ENCODE measurements around the gene KCNIP1. TPM values are rescaled to one million over a fixed set of nuclear protein-coding genes. Genes with fewer than 3 reads are reported as not detected.

The KCNIP1 gene
- total and polyA plus RNA-seq, 2 of the 8 experiments (the other 6 are each of a cell fraction or from before 2014, with no cell fraction given): 0.52 to 0.83 TPM

DNA sequence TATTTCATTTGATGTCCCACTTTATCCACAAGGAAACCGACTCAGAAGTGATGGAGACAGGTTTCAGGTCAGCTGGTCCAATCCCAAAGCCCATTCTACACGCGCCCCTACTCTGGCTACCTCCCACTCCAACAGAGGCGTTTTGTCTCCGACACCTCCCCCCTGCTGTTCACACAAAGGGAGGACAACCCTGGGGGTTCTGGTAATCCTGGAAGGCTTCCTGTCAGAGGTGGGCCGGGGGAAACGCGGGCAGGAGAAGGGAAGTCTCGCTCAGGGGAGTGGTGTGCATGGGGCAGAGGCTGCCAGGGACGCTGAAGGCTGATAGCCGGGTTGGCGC, 240.0 kb downstream of the KCNIP1 start (continued):
- TF ChIP-seq, protein P1, sequence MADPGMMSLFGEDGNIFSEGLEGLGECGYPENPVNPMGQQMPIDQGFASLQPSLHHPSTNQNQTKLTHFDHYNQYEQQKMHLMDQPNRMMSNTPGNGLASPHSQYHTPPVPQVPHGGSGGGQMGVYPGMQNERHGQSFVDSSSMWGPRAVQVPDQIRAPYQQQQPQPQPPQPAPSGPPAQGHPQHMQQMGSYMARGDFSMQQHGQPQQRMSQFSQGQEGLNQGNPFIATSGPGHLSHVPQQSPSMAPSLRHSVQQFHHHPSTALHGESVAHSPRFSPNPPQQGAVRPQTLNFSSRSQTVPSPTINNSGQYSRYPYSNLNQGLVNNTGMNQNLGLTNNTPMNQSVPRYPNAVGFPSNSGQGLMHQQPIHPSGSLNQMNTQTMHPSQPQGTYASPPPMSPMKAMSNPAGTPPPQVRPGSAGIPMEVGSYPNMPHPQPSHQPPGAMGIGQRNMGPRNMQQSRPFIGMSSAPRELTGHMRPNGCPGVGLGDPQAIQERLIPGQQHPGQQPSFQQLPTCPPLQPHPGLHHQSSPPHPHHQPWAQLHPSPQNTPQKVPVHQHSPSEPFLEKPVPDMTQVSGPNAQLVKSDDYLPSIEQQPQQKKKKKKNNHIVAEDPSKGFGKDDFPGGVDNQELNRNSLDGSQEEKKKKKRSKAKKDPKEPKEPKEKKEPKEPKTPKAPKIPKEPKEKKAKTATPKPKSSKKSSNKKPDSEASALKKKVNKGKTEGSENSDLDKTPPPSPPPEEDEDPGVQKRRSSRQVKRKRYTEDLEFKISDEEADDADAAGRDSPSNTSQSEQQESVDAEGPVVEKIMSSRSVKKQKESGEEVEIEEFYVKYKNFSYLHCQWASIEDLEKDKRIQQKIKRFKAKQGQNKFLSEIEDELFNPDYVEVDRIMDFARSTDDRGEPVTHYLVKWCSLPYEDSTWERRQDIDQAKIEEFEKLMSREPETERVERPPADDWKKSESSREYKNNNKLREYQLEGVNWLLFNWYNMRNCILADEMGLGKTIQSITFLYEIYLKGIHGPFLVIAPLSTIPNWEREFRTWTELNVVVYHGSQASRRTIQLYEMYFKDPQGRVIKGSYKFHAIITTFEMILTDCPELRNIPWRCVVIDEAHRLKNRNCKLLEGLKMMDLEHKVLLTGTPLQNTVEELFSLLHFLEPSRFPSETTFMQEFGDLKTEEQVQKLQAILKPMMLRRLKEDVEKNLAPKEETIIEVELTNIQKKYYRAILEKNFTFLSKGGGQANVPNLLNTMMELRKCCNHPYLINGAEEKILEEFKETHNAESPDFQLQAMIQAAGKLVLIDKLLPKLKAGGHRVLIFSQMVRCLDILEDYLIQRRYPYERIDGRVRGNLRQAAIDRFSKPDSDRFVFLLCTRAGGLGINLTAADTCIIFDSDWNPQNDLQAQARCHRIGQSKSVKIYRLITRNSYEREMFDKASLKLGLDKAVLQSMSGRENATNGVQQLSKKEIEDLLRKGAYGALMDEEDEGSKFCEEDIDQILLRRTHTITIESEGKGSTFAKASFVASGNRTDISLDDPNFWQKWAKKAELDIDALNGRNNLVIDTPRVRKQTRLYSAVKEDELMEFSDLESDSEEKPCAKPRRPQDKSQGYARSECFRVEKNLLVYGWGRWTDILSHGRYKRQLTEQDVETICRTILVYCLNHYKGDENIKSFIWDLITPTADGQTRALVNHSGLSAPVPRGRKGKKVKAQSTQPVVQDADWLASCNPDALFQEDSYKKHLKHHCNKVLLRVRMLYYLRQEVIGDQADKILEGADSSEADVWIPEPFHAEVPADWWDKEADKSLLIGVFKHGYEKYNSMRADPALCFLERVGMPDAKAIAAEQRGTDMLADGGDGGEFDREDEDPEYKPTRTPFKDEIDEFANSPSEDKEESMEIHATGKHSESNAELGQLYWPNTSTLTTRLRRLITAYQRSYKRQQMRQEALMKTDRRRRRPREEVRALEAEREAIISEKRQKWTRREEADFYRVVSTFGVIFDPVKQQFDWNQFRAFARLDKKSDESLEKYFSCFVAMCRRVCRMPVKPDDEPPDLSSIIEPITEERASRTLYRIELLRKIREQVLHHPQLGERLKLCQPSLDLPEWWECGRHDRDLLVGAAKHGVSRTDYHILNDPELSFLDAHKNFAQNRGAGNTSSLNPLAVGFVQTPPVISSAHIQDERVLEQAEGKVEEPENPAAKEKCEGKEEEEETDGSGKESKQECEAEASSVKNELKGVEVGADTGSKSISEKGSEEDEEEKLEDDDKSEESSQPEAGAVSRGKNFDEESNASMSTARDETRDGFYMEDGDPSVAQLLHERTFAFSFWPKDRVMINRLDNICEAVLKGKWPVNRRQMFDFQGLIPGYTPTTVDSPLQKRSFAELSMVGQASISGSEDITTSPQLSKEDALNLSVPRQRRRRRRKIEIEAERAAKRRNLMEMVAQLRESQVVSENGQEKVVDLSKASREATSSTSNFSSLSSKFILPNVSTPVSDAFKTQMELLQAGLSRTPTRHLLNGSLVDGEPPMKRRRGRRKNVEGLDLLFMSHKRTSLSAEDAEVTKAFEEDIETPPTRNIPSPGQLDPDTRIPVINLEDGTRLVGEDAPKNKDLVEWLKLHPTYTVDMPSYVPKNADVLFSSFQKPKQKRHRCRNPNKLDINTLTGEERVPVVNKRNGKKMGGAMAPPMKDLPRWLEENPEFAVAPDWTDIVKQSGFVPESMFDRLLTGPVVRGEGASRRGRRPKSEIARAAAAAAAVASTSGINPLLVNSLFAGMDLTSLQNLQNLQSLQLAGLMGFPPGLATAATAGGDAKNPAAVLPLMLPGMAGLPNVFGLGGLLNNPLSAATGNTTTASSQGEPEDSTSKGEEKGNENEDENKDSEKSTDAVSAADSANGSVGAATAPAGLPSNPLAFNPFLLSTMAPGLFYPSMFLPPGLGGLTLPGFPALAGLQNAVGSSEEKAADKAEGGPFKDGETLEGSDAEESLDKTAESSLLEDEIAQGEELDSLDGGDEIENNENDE (IDR thresholded peaks at IDR 0.05; ENCODE audit: insufficient replicate concordance, low read length): no peak
- TF ChIP-seq, protein P2, sequence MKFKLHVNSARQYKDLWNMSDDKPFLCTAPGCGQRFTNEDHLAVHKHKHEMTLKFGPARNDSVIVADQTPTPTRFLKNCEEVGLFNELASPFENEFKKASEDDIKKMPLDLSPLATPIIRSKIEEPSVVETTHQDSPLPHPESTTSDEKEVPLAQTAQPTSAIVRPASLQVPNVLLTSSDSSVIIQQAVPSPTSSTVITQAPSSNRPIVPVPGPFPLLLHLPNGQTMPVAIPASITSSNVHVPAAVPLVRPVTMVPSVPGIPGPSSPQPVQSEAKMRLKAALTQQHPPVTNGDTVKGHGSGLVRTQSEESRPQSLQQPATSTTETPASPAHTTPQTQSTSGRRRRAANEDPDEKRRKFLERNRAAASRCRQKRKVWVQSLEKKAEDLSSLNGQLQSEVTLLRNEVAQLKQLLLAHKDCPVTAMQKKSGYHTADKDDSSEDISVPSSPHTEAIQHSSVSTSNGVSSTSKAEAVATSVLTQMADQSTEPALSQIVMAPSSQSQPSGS (IDR thresholded peaks at IDR 0.05; ENCODE audit: low read length): no peak
- TF ChIP-seq TCF12 (IDR thresholded peaks at IDR 0.05; ENCODE audit: low read depth, low read length): no peak
- no peak for TF ChIP-seq RAD21 (IDR thresholded peaks at IDR 0.05 in 1 of 2, conservative IDR thresholded peaks at IDR 0.05 in 1 of 2; ENCODE audit: low read depth in 2 of 2, low read length in 2 of 2)
- TF ChIP-seq SP4 (IDR thresholded peaks at IDR 0.05; ENCODE audit: low read length): no peak
- no peak for TF ChIP-seq CHD1 (IDR thresholded peaks at IDR 0.05; ENCODE audit: low read depth, low read length)
- TF ChIP-seq SP1 (IDR thresholded peaks at IDR 0.05; ENCODE audit: low read depth, low read length): no peak
- no peak for TF ChIP-seq RNF2 (IDR thresholded peaks at IDR 0.05; ENCODE audit: borderline replicate concordance, low read depth, low read length, missing control alignments, poor library complexity, severe bottlenecking)
- TF ChIP-seq ZNF274 (IDR thresholded peaks at IDR 0.05; ENCODE audit: borderline replicate concordance, extremely low read depth, low read length): no peak
- TF ChIP-seq ASH2L (IDR thresholded peaks at IDR 0.05; ENCODE audit: low read length): no peak

All from H1 (cell line).